Thyroid gland (tissue), 4 donors: Measurements from ENCODE around the gene SUPT16H.

Source experiments
- POLR2A ChIP-seq, 2 donors: fragments of 450-650 bp; IDR thresholded peaks; one replicate each; pipeline ENCODE4 v1.6.1; 2017; ENCODE audit warnings: antibody characterized with exemption in 2 of 2, mild to moderate bottlenecking in 2 of 2, moderate library complexity in 1 of 2
- TF ChIP-seq, protein P1 (sequence below), 6 experiments: fragments of 200-600 bp in 3 of 6; fragments of 450-650 bp in 3 of 6; sonication (generic) in 3 of 6; IDR thresholded peaks; one replicate each; pipeline ENCODE4 v1.5.1; 2016 to 2019; ENCODE audit warnings: antibody characterized with exemption in 6 of 6, mild to moderate bottlenecking in 2 of 6, inconsistent platforms in 1 of 6, moderate library complexity in 1 of 6

DNA sequence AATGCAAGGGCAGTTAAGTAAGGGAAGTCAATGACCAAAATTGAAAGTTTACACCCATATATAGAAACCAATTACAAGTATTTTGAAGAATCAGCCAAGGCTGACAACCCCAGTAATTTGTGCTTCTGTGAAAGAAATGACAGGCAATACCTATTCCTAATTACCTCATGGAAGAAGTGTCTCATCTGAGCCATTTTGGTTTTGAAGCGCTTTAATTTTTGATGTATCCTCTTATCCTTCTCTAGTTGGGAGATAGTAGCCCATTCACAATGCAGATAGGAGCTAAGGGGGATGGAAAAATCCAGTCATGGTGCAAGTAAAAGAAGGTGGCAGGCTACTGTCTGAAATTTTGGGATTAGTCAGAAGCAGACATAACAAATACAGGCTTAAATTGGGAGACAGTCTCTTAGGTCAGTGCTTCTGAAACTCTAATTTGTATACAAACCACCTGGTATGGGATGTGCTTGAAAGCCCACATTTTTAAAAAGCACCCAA is 30.4 kb upstream of the SUPT16H start:
- TF ChIP-seq, protein P1, sequence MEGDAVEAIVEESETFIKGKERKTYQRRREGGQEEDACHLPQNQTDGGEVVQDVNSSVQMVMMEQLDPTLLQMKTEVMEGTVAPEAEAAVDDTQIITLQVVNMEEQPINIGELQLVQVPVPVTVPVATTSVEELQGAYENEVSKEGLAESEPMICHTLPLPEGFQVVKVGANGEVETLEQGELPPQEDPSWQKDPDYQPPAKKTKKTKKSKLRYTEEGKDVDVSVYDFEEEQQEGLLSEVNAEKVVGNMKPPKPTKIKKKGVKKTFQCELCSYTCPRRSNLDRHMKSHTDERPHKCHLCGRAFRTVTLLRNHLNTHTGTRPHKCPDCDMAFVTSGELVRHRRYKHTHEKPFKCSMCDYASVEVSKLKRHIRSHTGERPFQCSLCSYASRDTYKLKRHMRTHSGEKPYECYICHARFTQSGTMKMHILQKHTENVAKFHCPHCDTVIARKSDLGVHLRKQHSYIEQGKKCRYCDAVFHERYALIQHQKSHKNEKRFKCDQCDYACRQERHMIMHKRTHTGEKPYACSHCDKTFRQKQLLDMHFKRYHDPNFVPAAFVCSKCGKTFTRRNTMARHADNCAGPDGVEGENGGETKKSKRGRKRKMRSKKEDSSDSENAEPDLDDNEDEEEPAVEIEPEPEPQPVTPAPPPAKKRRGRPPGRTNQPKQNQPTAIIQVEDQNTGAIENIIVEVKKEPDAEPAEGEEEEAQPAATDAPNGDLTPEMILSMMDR (IDR thresholded peaks at IDR 0.05): no peak
- no peak for TF ChIP-seq POLR2A (IDR thresholded peaks at IDR 0.05)
